Measurements from ENCODE around the gene FRMPD4.

DNA sequence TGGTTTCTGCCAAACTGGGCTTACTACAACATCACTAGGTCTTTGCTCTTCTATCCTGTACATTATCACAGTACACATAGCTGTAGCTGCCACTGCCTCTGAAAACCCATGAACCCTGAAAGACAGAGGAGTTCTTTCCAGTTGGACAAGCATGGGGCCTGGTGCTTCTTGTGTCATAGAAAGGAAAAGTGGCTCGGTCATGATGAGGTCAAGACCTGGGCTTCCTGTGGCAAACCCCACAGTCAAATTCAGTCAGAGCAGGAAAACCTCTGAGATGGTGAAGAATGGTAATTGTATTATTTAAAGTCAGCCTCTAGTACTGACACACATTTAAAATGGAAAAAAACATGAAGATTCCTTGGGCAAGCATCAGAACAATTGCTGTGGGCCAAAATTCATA, 519.6 kb downstream of the FRMPD4 start:
- TF ChIP-seq GATA2 (IDR thresholded peaks at IDR 0.05; ENCODE audit: low read depth, low read length) (no peak), GATA3 (IDR thresholded peaks at IDR 0.05; ENCODE audit: low read depth, low read length) (no peak)

All from SH-SY5Y (cell line).